NOMO-1 treated with DMSO at 0.1 percent for 48 hours (cell line): ENCODE data around the gene INPP5B.
A peak's percentile ranks its signal among the peaks of the same experiment; 100 is the strongest.
"Not testable (repeated sequence)": the region's sequence is repeated elsewhere in the genome, so short reads cannot be mapped to it uniquely, and the experiment has no call there.

Experiments
- DNase-seq: peaks from one replicate; lab custom pipeline; 2025; ENCODE audit not compliant: unreplicated experiment; lab: John Stamatoyannopoulos, UW

The INPP5B gene

DNA sequence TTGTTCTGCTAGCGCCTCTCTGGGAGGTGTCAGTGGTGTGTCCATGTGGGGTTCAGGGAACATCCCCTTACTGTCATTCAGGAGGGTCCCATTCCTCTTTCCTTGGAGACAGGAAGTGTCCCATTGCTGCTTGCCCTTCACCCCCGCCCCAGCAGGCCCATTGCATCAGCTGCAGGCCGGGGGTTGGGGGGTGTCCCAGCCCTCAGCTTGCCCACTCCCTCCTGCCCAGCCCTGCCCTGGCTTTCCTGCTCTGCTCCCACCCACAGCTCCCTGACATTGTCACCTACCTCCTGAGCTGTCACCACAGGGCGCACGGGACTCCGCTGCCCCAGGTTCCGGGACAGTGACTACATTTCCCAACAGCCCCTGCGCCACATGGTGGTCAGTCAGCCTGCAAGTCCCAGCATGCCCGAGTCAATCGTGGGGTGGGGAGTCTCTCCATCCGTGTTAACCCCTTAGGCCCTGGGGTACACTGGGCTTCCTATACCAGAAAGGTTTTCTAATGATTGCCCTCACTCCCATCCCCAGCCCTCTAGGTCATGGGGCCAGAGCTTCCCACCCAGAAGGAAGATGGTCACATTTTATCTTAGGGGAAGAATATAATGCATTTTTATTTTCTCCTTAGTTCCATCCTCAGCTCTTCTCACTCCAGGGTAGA, at the start of gene INPP5B:
TSS of gene INPP5B (minus strand) at position 351 of the 658 bp plus-strand sequence. CDS start 745 bp downstream, outside the sequence.
- peak; percentile 80 for DNase-seq

DNA sequence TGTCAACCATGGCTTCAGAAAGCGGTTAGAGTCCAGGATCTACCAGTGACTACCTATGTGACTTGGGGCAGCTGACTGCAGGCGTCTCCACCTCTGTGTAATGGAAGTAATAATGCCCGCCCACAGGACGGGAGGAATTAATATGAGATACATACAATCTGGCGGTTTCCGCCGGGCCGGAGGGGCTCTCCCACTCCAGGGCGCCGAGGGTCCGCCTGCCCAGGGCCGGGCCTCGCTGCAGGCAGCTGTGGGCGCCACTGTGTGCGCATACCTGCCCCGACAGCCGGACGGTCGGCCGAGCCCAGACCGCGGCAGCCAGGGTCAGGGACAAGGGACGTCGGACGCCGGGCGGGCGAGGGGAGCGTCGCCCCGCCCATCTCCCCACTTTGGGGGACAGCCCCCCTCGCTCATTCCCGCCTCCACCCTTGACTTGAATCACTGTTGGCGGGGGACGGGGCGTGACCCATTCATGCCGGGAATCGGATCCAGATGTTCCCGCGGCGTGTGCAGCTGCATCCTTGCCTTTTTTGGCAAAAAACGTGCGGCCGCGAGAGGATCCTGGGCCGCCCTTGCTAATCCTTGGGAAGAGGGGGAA, 49.0 kb upstream of the INPP5B start:
- no peak for DNase-seq

DNA sequence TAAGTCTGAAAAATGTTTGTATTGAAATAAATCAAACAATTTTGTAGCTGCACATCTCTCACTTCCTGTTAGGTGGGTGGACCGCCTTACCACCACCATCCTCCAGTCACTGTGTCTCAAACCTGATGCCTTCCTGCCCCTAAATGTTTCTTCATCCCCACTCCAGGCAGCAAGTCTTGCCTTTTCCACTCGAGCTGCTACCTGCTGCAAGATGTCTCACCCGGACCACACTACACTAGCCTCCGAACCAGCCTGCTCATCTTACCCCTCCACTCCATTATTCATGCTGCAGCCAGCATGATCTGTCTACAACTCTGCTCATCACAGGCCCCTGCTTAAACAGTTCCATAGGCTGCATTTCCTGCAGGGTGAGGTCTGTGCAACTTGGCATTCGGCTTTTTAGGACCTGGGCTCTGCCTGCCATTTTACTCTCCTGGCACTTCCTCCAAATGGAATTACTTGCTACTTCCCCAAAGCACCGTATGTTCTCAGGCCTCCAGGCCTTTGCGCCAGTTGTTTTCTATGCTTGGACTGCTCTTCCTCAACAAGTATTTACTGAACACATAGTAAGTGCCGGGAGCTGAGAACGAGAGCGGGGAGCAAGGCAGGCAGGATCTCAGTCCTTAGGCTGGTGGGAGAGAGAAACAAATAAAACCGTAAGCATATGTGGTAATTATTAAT, 48.2 kb upstream of the INPP5B start:
- DNase-seq, result no peak

DNA sequence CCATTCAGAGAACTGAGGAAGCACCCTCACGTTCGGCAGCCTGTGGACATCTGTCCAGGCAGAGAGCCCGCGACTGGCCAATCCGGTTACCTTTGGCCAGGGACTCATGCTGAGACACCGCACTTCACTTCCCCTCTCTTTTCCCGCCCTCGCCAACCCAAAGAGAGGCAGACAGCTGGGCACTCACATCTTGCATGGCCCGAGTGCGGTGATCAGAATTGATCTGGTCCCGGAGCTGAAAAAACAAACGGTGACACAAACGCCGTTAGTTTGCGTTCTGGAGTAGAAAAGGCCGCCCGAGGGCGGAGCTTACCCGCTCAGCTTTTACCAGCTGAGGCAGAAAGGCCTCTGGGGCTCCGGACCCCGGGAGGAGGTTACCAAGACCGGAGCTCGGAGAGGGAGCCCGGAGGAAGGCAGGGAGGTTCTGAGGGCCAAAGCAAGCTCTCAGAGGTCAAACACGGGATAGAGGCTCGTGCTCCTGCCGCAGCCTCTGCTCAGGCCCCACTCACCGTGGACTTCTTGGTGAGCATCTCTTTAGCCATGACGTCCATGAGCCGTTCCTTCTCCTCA, 42.6 kb upstream of the INPP5B start:
- peak; percentile 51 for DNase-seq

DNA sequence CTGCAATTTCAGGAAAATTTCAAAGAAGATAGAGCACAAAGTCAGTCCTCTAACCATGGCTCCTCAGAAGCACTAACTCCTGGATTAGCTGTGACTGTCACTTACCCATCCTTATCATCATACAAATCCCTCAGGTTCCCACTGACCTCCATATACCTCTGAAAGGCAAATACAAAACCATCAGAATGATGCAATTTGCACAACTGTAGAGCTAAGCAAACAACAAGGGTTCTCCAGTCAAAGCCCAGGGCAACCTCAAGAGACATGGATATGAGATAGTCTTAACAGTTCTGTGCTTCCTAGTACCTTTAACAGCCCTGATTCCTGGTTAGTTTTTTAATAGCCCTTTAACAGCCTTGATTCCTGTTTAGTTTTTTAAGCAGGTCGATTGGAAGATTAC, 40.8 kb upstream of the INPP5B start:
- DNase-seq, result no peak

DNA sequence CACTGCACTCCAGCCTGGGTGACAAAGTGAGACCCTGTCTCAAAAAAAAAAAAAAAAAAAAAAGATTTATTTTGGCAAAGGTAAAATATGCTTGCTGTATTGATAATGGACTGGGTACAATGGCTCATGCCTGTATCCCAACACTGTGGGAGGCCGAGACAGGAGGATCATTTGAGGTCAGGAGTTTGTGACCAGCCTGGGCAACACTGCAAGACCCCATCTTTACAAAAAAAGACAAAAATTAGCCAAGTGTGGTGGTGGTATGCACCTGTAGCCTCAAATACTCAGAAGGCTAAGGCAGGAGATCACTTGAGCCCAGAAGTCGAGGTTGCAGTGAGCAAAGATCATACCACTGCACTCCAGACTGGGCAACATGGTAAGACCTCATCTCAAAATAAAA, 36.7 kb upstream of the INPP5B start:
- DNase-seq, result no peak

DNA sequence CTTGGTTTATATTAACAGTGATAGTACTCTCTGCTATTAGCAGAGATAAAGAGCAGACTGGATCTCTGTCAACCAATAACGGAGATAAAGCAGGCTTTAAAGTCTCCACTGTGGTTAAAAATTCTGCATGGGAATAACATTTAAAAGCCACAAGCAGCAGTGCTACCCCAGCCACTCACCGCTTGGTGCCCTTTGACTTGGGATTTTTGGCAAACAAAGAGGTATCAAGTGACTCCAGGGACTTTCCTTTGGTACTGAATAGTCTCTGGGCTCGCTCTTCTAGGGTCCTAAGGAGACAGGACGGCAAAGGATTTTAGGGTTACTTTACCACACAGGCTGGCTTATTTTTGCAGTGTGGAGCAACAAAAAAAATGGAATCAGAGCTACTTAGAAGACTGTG, 31.7 kb upstream of the INPP5B start:
- no peak for DNase-seq

DNA sequence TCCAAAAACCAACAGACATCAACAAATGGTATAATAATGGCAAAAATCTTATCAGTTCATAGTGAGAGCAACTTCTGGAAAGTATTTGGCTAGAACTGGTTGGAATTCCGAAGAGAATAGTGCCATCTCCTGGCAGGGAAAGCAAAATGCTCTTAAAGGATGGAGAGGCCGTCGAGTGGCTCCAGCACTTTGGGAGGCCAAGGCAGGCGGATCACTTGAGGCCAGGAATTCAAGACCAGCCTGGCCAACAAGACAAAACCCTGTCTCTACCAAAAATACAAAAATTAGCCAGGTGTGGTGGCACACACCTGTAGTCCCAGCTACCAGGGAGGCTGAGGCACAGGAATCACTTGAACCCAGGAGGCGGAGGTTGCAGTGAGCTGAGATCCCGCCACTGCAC, 28.2 kb upstream of the INPP5B start:
- peak; percentile 9 for DNase-seq

DNA sequence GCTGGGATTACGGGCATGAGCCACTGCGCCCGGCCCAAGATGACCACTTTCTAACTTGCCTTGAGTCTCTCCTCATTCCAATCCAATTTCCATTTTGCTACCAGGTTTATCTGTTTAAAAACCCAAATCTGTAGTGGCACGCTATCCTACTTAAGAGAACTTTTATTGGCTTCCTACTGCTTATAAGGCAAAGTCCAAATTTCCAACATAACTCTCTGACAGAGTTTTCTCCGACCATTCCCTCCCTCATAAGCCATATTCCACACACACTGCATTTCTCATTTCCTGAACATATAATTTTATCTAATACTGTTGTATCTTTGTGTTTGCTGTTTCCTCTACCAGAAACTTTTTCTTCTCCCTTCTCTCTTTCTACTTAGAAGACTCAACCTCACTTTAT, 27.7 kb upstream of the INPP5B start:
- no peak for DNase-seq

DNA sequence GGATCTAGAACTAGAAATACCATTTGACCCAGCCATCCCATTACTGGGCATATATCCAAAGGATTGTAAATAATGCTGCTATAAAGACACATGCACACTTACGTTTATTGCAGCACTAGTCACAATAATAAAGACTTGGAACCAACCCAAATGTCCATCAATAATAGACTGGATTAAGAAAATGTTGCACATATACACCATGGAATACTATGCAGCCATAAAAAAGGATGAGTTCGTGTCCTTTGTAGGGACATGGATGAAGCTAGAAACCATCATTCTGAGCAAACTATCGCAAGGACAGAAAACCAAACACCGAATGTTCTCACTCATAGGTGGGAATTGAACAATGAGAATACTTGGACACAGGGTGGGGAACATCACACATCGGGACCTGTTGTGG, 26.8 kb upstream of the INPP5B start:
- not testable (repeated sequence) for DNase-seq

DNA sequence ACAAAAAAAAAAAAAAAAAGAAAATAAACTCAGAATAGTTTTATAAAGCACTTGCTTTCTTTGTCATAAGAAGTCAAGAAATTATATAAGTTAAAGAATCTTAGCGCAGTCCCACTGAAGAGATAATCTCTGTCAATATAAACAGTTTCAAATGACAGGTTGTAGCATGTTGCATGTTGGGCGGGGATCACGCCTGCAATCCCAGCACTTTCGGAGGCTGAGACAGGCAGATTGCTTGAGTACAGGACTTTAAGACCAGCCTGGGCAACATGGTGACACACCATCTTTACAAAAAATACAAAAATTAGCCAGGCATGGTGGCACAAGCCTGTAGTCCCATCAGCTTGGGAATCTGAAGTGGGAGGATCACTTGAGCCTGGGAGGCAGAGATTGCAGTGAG, 18.4 kb upstream of the INPP5B start:
- no peak for DNase-seq

DNA sequence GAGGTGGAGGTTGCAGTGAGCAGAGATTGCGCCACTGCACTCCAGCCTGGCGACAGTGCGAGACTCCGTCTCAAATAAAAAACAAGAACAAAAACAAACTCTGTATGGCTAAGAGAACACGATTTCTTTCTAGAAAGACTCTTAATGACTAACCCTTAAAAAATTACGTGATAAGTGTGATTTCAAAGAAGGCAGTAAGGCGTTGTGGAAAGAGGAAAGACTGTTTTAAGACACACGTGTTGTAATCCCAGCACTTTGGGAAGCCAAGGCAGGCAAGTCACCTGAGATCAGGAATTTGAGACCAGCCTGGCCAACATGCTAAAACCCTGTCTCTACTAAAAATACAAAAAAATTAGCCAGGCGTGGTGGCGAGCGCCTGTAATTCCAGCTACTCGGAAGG, 17.3 kb upstream of the INPP5B start:
- DNase-seq, result not testable (repeated sequence)

DNA sequence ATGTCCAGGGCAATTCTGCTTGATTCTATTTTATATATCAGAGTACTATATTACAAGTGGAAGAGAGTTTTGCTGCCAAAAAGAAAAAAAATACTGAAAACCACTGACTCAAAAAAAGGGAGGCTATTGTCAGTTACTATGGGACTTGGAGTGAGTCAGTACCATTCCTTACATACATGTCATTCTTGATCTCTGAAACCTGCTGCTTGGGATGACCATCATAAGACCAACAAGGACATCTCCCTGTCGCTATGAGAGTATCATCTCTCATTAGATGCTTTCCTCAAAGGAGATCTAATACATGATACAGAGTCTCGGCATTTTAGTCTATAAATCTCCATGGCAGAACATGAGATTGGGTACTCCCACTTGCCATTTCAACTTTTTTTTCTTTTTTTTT, 11.8 kb upstream of the INPP5B start:
- no peak for DNase-seq

DNA sequence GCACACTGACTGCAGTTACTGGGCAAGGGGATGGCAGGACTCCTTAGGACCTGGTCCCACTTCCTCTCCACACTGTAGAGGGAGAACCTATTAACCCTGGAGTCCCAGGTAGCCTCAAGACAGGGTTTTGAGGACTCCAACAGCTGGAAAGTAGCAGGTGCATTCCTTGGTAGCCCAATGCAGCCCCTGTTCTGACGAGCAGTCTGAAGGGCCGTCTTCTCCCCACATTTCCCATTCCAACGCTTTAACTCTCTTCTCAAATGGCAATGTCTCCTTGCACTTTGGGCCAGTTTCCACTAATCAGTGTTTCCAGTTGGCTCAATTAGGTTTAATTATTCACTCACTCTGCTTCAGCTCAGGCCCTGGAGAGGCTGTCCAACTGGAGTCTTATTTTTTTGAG, 8.8 kb upstream of the INPP5B start:
- DNase-seq, result no peak

DNA sequence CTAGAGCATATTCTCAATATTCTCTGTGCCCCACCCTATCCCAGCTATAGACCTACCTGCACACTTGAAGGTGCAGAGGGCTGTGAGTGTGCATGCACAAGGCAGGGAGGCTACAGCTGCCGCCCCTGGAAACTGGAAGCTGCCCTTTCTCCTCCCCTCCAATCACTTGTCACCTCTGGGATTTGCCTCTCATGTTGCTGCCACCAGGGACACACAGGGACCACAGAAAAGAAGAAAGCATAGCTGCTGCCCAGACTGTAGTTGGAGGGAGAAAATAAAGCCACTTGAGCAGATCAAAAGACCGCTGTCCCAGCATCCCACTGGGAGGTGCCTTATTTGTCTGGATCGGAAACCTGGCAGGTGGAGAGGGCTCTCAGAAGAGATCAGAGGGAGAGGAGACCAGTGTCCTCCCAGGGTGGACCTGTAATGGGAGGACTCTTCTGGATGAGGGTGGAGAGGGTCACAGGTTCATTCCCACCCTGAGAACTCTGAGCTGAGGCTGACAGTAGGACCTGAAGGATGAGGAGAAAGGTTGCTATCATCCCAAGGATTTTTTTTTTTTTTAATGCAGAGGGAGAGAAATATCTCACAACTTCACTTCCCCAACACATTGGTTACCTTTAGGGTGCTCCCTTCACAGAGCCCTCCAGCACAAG, 7.6 kb upstream of the INPP5B start:
- no peak for DNase-seq

DNA sequence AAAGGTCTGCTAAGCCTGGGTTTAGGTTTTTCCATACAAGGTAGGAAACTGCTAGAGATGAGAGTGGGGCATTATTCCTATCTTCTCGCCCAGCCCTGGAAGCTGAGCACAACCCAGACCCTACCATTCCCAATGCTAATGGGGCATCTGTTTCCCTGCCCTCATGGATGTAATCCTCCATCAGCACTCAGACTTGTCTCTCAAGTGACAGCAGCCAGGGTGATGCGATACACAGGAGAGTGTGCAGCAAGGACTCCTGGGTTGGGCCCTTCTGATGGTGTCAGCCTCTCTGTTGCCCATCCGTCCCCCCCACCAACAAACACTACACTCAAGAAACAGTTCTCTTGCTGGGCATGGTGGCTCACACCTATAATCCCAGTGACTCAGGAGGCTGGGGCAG, 5.9 kb upstream of the INPP5B start:
- DNase-seq, result no peak

DNA sequence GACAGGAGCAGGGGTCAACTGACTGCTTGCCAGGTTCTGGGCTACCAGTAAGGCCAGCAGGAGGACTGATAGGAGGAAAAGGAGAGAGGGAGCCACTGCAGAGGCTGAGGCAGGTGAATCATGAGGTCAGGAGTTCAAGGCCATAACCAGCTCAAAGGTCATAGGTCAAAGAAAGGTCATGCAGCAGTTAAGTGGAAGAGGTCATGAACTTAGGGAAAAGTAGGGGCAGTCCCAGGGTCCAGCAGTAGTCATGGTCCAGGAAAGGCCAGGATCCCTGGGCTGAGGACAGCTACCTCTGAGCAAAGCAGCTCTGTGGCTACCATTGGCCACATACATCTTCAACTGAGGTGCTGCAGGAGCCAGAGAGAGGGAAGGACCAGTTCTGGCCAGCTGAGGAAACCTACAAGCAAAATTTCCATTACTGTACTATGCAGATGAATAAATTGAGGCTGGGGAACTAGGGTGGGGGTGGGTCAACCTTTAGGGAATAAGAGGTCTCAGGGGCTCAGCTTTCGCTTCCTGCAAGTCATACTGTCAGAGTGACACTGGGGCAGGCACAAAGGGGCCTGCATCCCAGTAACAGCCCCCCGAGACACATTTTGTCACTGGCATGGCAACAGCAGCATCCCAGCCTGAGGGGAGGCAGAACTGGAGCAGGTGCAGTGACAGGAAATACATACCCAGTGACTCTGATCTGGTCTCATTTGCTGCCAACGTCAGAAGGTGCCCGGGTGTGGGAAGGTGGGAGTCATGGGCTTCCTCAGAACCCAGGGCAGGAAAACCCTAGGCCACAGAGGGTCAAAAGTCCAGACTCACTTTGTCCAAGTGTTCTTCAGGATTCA, 5.2 kb upstream of the INPP5B start:
- no peak for DNase-seq

DNA sequence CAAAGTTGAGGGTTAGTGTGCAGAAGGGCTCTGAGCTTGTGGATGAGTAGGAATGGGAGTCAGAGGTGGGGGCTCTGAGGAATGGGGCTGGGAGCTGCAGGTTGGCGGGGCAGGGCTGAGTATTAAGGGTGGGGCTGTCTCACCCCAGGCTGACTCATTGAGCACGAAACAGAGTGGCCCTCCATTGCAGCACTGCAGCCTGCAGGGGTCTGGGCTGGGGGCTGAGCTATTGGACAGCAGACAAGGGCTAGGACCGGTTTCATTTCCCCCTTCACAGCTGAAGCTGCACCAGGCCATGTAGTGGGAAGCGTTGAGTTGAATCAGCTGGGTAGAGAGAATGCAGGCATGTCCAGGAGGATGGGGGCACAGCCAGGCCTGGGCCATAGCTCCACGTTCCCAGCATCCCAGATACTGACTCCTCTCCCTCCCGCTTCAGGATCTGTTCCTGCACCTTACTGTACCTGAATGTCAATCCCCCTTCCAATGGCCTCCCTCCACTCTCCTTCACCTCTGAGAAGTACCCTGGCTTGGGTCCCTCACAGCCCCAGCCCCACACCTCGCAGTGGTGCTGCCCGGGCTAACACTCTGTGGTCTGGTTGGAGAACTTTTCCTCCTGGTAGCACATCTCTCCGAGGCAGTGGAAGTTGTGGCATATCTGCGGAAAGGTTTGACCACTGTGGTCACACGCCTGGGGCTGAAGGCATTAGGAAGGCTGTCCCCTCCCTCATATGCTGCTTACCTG, 4.4 kb upstream of the INPP5B start:
- peak; percentile 41 for DNase-seq

DNA sequence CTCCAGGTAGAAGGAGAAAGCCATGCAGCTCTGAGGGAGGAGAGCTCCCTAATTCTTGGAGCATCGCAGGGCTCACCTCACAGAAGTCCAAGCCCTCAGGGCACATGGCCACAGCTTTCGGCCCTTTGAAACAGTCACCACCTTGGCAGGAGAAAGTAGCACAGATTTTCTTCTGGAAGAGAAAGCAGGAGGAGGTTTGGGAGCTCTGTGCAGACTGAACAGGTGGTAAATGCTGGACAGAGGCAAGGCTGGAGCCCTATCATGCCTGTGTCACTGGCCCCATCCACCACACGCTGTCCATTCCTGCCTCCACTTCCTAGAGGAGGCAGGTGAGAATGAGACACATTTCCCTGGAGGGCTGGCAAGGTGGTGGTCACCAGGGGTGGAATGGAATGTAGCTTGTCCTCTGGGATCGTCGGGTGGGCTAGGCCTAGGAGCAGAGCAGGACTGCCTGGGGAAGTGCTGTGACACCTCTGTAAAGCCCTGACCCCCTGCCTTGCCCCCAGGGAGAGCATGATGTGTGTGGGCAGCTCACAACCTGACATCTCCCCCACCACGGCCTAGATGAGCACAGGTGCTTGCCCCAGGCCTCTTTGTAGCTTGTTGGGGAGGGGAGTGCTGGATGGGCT, 2.8 kb upstream of the INPP5B start:
- no peak for DNase-seq

DNA sequence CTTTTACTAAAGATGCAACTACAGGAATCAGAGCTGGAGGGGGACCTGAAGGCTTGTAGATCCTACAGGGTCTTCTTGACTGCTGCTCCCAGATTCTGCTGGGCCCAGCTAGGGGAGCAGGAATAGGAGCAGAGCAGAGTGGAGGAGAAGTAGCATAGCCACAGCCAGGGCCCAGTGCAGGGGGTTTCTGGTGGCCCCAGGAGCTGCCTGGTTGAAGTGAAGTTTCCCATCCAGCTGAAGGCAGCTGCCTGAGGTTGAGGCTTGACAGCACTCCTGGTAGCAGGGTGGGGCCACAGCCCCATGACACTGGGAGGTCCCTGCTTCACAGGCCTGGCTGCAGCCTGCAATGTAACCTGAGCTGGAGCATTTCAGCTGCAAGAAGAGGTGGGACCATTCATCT, 2.0 kb upstream of the INPP5B start:
- DNase-seq, result no peak
